Raji (cell line): ENCODE results near the gene MACO1.

ENCODE experiments used
- POLR2A ChIP-seq: IDR thresholded peaks from 2 replicates; pipeline ENCODE4 v1.6.1; 2011; ENCODE audit warnings: low read depth, low read length, control low read depth; ENCODE audit not compliant: insufficient read depth

Gene MACO1

DNA sequence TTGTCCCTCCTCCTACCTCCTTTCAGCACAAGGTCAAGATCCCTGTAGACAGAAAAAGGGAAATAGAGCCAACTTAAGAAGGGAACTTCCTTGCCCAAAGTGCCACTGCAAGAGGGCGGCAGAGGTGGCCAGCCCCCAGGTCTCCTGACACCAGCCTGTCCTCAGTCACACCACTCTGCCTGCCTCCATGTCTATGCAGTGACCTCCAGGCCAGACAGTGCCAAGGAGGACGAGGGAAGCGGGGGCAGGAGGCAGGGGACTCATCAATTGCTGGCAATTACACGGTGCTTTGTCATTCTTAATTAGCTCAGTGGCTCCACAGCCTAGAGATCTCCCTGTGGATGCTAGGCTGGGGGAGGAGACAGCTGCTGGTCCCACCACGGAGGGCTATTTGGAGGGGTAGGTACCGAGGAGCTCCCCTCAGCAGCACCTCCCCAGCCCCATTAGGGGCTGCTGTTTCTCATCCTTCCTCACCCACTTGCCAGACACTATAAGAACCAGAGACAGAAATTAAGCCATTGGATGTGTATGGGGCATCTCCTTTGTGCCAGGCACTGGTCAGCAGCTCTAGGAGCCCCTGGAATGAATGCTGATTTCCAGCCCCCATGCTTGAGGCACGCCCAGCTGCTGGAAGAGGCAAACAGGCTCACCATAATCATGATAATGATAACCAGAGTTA is 106.6 kb downstream of the MACO1 start:
- no peak for TF ChIP-seq POLR2A

DNA sequence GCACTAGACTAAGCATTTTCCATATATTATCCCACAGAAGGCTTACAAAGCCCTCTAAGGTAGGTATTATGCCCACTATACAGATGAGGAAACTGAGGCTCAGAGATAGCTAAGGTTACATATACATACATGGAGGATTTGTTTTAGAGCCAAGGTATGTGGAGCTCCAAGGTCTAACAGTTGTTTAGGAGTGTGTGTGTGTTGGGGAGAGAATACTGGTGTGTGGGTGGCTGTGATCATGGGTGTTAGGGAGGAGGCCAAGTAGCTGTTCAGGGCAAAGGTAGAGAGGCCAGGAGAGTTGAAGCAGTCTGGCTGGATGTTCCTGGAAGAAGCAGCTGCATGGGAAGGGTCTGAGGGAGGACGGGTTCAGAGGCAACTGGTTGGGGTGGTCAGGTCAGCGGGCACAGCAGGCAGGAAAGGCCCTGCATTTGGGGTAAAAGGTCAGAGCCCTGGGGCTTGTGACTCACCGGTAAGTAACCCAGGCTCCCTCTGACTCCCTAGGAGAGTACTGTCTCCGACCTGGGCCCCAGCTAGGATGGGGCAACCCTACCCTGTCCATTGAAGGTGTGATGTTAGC is 107.6 kb downstream of the MACO1 start:
- TF ChIP-seq POLR2A = no peak

DNA sequence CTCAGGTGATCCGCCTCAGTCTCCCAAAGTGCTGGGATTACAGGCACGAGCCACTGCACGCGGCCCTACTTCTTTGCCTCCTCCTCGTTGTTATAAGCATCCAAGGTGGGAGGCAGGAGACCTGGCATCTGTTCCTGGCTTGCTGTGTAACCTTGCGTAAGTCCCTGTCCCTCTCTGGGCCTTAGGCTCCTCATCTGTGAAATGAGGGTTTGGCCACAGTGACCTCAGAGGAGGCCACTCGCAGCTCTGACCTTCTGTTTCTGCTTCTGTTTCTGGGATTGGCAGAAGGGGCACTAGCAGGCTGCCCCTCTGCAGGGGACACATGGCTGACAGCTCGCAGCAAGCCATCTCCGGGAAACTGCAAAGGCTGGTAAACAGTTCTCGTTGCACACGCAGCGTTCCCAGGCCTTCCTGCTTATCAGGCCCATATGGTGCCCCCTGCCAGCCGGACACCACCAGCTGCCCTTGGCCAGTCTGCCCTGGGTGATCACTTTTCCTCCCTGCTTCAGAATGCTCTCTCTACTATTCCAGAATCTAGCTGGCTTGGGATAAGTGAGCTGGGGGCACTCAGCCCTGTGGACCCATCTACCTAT is 110.1 kb downstream of the MACO1 start:
- no peak for TF ChIP-seq POLR2A

DNA sequence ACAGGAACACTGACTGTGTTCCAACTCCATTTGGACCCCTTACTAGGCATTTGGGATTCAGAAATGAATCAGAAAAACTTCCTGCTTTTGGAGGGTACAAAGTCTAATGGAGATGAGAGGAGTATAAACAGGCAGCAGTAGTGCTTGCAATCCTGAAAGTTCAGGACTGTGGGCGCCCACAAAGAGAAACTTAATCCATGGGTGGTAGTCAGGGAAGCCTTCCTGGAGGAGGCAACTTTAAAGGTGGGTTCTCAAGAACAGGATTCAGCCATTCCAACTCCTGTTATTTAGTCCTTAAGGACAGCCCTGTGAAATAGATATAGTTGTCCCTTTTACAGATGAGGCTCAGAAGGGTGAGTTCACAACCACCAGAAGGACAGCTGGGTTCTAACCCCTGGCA is 110.7 kb downstream of the MACO1 start:
- no peak for TF ChIP-seq POLR2A

DNA sequence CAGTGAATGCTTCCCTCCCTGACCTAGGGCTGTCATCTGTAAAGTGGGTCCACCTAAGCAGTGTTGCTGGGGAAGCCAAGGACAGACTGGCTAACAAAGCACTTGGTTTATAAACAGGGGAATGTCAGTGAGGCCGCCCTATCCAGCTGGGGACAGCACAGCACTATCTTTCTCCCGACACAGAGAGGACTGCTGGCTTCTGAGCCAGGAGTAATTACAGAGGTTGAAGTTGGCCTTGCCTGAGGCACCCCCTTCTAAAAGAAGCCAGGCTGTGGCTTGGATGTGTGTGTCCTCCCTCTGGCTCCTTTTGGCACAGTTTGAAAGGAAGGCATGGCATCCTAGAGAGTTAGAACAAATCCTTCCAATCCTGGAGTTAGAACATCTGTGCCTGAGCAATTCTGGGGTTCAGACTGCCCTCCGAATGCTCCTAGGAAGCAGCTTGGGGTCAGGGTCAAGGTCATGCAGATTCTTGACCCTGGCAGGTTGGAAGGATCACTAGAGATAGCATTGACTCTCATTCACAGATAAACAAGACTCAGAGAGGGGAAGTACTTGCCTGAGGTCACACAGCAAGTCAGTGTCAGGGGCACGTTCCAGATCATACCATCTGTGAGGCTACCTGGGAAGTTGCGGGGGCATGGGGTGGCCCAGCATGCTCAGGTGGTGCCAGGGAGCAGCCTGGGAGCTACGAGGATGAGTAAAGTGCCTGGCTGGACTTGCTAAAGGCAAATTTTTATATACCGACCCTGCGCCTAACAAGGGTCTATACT is 111.4 kb downstream of the MACO1 start:
- no peak for TF ChIP-seq POLR2A

DNA sequence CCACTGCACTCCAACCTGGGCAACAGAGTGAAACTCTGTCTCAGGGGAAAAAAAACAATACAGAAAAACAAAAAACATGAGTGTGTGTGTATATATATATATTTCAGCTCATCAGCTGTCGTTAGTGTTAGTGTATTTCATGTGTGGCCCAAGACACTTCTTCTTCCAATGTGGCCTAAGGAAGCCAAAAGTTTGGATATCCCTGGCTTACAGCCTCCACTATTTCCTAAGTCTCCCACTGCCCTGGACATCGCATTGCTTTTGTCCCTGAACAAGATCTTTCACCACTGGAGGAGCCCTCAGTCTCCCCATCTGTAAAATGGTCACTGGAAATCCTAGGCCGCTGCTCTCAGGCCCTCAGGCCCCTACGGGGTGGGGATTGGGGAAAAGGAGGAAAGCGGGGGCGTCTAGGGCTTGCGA is 112.3 kb downstream of the MACO1 start:
- TF ChIP-seq POLR2A = no peak

DNA sequence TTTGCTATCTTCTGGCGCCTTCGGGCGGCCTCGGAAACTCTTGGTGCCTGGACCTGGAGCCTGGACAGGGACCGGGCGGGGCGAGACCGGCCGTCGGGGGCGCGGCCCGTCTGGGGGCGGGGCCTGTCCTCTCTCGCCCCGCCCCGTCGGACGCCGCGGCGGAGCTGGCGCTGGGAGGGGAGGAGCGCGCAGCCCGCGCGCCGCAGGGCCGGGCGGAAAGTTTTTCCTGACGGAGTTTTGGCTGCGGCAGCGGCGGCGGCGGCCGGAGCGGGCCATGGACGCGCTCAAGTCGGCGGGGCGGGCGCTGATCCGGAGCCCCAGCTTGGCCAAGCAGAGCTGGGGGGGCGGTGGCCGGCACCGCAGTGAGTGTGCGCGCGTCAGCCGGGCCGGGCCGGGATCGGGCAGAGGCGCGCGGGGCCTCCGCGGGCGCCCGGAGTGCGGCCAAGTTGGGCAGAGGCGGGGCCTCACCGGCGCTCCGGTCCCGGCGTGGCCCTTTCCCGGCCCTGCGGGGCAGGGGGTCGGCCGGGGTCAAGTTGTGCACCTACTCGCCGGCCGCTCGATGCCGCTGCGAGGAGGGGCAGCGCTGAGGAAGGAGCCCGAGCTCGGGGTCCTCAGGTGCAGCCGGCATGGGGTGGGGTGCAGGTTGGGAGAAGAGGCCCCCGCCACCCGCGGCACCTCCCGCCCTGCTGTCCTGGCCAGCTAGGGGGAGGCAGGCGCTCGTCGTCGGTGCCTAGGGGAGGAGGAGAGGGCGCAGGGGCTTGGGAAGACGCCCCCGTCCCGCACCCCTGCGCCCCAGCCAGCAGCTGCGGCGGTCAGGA is 112.9 kb downstream of the MACO1 start, which contains the start of gene LDLRAP1:
Gene LDLRAP1 (plus strand): TSS at position 182 of the 818 bp plus-strand sequence. CDS start 93 bp downstream, at position 275.
- TF ChIP-seq POLR2A = 0 out of 2 replicates have a peak, but pooled peaks have one; percentile 17

DNA sequence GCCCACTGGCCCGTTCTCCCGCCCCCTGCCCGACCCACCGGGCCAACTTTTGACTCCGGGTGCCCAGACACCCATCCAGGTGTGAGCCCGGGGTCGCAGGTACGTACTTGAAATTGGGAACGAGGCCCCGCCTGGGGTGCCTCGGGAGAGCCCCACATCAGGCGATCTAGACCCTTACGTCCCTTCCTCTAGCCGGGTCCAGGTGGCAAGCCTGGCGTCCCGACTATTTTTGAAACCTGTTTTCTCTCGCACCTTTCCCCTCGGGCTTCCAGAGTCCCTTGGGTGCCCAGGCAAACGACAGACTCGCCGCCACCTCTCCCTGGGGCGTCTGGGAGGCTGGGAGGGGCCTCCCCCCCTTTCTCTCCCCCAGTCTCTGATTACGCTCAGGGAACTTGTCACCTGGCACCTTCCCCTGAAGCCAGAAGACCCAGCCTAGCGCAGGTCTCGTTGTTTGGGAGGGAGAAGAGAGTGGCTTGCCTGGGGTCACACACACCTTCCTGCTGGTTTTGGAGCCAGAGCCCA is 113.6 kb downstream of the MACO1 start:
- no peak for TF ChIP-seq POLR2A

DNA sequence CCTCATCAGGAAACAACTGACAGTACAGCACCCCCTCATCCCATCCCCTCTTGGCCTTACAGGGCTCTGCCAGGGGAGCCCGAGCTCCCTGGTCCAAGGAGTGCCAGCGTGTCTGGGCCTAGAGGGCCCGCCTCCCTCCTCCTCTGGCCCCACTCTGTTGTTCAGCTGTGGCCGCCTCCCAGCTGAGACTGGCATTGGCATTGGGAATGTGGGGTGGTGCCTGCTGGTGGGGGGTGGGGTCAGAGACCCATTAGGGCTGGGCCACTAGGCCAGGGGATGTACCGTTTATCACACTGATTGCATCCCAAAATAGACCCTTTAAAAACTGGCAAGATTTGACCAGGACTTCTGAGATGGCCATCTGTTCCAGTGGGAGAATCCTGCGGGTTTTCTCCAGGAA is 114.1 kb downstream of the MACO1 start:
- no peak for TF ChIP-seq POLR2A

DNA sequence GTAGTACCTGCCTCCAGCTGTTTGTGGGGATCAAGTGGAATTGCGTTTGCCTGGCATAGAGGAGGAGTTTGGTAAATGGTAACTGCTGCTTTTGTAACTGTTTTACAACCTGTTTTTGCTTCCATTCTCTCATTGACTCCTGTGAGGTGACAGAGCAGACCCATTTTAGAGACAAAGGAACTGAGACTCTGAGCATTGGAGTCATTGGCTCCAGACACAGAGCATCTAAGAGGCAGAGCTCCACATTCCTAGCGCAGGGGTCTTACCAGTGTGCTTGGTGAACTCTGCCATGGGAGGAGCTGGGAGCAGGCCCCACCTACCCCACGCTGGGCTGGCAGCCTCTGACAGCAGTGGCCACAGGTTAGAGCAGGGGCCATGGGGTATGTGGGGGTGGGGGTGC is 115.1 kb downstream of the MACO1 start:
- no peak for TF ChIP-seq POLR2A

DNA sequence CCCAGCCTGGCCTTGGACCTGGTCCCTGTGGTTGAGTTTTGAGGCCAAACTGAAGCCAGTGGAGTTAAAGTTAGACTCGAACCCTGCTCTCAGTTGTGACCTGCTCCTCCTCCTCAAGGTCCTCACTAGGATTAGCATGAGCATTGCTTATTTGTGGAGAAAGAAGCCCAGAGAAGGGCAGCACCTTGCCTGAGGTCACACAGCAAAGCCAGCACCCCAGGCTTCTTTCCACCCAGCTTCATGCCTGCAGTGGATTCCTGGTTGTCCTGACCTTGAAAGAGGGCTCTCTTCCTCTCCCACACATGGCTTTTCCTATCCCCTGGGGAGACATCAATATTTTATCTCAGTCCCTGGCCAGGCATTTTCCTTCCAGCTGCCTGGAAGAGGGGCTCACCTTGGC is 115.5 kb downstream of the MACO1 start:
- TF ChIP-seq POLR2A = no peak

DNA sequence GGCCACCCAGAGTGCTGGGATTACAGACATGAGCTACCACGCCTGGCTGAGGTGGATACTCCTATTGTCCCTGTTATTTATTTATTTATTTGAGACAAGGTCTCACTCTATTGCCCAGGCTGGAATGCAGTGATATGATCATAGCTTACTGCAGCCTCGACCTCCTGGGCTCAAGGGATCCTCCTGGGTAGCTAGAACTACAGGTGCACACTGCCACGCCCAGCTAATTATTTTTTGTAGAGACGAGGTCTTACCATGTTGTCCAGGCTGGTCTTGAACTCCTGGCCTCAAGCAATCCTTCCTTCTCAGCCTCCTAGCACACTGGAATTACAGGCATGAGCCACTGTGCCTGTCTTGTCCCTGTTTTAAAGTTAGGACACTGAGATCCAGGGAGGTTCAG is 117.9 kb downstream of the MACO1 start:
- no peak for TF ChIP-seq POLR2A

DNA sequence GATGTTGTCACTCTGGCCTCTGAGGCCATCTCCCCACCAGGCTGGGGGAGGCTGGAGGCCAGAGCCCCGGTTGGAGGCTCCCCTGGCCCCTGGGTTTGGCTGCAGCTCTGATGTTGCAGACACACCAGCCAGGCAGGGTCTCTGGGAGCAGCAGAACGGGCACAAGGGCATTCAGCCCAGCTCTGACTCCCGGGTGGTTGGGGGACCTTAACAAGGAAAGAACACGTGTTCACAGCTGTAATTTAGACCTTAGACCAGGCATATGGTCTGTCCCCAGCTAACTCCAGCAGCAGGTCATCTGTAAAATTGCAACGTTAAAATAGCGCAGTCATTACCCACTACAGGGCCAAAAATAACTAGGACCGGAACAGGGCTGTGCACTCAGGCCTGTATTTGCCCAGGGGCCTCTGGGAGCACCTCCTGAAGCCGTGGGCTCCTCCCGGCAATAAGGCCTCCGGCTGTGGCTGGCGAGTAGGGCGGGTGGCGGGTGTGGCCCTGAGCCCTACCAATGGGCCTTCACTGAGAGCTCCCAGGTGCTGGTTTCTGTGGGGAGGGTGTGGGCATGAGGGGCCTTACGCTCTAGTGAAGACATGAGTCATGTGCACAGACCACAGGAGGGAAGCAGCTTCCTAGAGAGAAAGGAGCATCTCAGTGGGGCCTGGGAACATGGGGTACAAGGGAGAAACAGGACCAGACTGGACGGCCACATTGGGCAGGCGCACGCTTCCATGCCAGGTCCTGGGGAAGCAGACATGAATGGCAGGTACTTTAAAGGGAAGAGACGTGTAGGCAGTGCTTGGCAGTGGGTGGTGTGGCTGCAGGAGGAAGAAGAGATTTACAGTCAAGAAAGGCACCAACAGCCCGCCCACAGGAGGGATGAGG is 118.8 kb downstream of the MACO1 start:
- TF ChIP-seq POLR2A = no peak
